ENCODE measurements around the gene BCR.

BCR gene

GRCh38 chr22:23202812-23203451 lies 22.6 kb downstream of the BCR start:
- no peak for DNase-seq

- DNase-seq = no peak
These were observed 23.3 kb downstream of the BCR start for GRCh38 chr22:23203452-23204124.

GRCh38 chr22:23204125-23204488 lies 23.8 kb downstream of the BCR start:
- no peak for DNase-seq

- DNase-seq = no peak
These were observed 24.3 kb downstream of the BCR start for GRCh38 chr22:23204541-23205157.

GRCh38 chr22:23205339-23206049 lies 25.2 kb downstream of the BCR start:
- no peak for DNase-seq

GRCh38 chr22:23206915-23207314 lies 26.6 kb downstream of the BCR start:
- no peak for DNase-seq

GRCh38 chr22:23207729-23208393 lies 27.6 kb downstream of the BCR start:
- no peak for DNase-seq

- DNase-seq = no peak
These were observed 30.3 kb downstream of the BCR start for GRCh38 chr22:23210428-23211170.

GRCh38 chr22:23211622-23212021 lies 31.3 kb downstream of the BCR start:
- DNase-seq = no peak

GRCh38 chr22:23212061-23213021 lies 32.0 kb downstream of the BCR start:
- no peak for DNase-seq

- no peak for DNase-seq
These were observed 32.8 kb downstream of the BCR start for GRCh38 chr22:23213022-23213555.

- DNase-seq = no peak
These were observed 33.4 kb downstream of the BCR start for GRCh38 chr22:23213581-23214334.

GRCh38 chr22:23214398-23214797 lies 34.1 kb downstream of the BCR start:
- no peak for DNase-seq

- no peak for DNase-seq
These were observed 35.3 kb downstream of the BCR start for GRCh38 chr22:23215294-23216241.

GRCh38 chr22:23216461-23217170 lies 36.3 kb downstream of the BCR start:
- peak; percentile 31 for DNase-seq

- no peak for DNase-seq
These were observed 37.1 kb downstream of the BCR start for GRCh38 chr22:23217171-23218052.

Data from effector CD4-positive, alpha-beta T cell (primary cell).